ENCODE data around the gene GKN2. TPM values are rescaled to one million over a fixed set of nuclear protein-coding genes. Genes with fewer than 3 reads are reported as not detected.

GKN2 gene
- total and polyA plus RNA-seq, 7 donors, result 1.2 to 14.4 TPM; not detected in 5

DNA sequence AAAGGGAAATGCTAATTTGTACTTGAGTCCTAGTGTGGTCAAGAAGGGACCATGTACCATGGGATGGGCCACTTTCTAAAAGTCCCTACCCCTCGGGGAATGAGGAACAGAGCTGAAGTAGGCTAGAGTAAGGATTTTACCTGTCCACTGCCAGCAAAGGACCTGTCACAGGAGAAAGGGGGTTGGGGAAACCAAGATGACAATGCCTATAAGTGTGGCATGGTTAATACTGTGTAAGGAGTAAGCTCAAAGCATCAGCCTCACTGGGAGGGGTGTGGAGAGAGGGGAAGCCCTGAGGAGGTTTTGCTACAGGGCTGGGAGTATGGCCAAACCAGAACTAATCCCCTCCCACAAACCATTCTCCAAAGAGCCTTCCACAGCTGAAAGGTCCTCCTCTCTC is 15.8 kb downstream of the GKN2 start:
- WGBS, 2 donors, result 71 to 84% methylated on average over 1 of the region's 1 CpG
- H3K4me3 ChIP-seq, result no peak overlapping the region
- no peaks in the 10 kb centered on the region for H3K9me3 ChIP-seq
- H3K36me3 ChIP-seq, result no peaks in the 10 kb centered on the region
- TF ChIP-seq POLR2AphosphoS5 (IDR thresholded peaks at IDR 0.05) (no peak), EP300 (IDR thresholded peaks at IDR 0.05) (no peak), POLR2A (IDR thresholded peaks at IDR 0.05) (no peak)
- TF ChIP-seq, protein P1, sequence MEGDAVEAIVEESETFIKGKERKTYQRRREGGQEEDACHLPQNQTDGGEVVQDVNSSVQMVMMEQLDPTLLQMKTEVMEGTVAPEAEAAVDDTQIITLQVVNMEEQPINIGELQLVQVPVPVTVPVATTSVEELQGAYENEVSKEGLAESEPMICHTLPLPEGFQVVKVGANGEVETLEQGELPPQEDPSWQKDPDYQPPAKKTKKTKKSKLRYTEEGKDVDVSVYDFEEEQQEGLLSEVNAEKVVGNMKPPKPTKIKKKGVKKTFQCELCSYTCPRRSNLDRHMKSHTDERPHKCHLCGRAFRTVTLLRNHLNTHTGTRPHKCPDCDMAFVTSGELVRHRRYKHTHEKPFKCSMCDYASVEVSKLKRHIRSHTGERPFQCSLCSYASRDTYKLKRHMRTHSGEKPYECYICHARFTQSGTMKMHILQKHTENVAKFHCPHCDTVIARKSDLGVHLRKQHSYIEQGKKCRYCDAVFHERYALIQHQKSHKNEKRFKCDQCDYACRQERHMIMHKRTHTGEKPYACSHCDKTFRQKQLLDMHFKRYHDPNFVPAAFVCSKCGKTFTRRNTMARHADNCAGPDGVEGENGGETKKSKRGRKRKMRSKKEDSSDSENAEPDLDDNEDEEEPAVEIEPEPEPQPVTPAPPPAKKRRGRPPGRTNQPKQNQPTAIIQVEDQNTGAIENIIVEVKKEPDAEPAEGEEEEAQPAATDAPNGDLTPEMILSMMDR (IDR thresholded peaks at IDR 0.05), result no peak
- no peak for DNase-seq
- H3K27me3 ChIP-seq, result no peaks in the 10 kb centered on the region
- intact Hi-C loops (cut with DNase I), result no loop called here
- no peak overlapping the region for H3K27ac ChIP-seq
- H3K4me1 ChIP-seq, result peaks cover 0 to 4% (median 0%) of the 10 kb centered on the region in 4 donors

DNA sequence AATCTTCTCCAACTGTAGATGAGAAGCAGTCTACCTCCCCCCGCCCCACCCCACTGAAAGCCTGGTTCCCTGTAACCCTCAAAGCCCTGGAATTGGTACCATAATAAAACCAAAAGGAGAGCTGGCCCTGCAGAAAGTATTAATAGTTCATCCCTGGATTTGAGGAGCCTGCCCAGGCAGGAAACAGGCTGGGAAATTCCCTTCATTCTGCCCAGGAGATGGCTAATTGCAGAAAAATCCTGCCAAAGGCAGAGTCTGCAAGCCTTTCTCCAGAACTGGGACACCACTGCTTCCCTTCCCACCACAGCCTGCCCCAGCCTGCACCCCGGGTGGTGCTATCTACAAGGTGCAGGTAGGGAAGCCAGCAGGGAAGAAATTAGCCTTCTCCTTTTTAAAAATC is 16.3 kb downstream of the GKN2 start:
- H3K36me3 ChIP-seq, result no peaks in the 10 kb centered on the region
- WGBS, 2 donors, result 47 to 64% methylated on average over 2 of the region's 2 CpGs
- H3K27me3 ChIP-seq, result no peaks in the 10 kb centered on the region
- DNase-seq, result no peak
- H3K27ac ChIP-seq, result no peak overlapping the region
- no peak for TF ChIP-seq EP300 (IDR thresholded peaks at IDR 0.05)
- TF ChIP-seq POLR2A (IDR thresholded peaks at IDR 0.05), result no peak
- no peaks in the 10 kb centered on the region for H3K9me3 ChIP-seq
- intact Hi-C loops (cut with DNase I), result no loop called here
- no peak overlapping the region for H3K4me3 ChIP-seq
- peaks cover 0 to 4% (median 0%) of the 10 kb centered on the region in 4 donors for H3K4me1 ChIP-seq

DNA sequence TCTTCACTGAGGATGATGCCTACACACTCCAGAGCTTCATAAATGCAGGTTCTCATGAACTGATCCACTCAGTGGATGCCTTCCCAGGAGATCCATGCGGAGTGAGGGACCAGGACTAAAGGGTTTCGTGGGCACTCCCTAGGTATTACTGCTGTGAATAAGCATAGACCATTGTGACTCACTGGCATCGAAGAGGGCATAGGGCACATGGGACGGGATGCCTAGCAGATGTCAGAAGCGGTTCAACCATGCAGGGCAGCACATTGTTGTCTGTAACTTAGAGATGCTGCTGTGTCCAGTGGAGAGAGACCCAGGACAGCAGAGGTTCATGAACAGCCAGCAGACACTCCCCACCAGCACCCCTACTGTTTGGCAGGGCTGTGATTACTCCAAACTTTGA is 17.2 kb downstream of the GKN2 start:
- Histone ChIP-seq H3K36me3 (no peaks in the 10 kb centered on the region), H3K4me3 (no peak overlapping the region), H3K4me1 (peaks cover 0 to 4% (median 0%) of the 10 kb centered on the region in 4 donors), H3K27ac (no peak overlapping the region), H3K27me3 (no peaks in the 10 kb centered on the region), H3K9me3 (no peaks in the 10 kb centered on the region)
- intact Hi-C loops (cut with DNase I), result no loop called here
- 93 to 94% methylated on average over 5 of the region's 5 CpGs for WGBS, 2 donors
- DNase-seq, result no peak
- TF ChIP-seq POLR2AphosphoS5 (IDR thresholded peaks at IDR 0.05) (no peak), POLR2A (IDR thresholded peaks at IDR 0.05) (no peak), EP300 (IDR thresholded peaks at IDR 0.05) (no peak)
- TF ChIP-seq, protein P1 (IDR thresholded peaks at IDR 0.05), result no peak

DNA sequence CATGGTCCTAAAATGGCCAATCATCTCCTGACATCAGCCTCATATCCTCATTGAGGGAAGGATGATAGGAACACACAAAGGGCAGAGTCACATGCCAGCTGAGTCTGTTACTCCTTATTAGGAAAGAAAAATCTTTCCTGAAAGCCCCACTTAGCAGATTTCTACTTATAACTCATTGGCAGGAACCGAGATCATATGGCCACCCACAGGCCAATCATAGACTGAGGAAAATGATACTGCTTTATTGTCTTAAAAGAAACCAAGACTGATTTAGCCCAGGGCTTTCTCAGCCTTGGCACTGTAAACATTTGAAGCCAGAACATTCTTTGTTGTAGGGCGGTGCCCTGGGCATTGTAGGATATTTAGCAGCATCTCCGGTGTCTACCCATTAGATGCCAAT is 18.7 kb downstream of the GKN2 start:
- Histone ChIP-seq H3K9me3 (no peaks in the 10 kb centered on the region), H3K36me3 (no peaks in the 10 kb centered on the region), H3K27ac (no peak overlapping the region), H3K4me3 (no peak overlapping the region), H3K27me3 (no peaks in the 10 kb centered on the region), H3K4me1 (peaks cover 0 to 4% (median 0%) of the 10 kb centered on the region in 4 donors)
- DNase-seq, result no peak
- 85 to 88% methylated on average over 3 of the region's 3 CpGs for WGBS, 2 donors
- intact Hi-C loops (cut with DNase I), result no loop called here
- TF ChIP-seq POLR2A (IDR thresholded peaks at IDR 0.05), result no peak
- TF ChIP-seq, protein P1 (IDR thresholded peaks at IDR 0.05), result no peak
- no peak for TF ChIP-seq EP300 (IDR thresholded peaks at IDR 0.05)
- no peak for TF ChIP-seq POLR2AphosphoS5 (IDR thresholded peaks at IDR 0.05)

DNA sequence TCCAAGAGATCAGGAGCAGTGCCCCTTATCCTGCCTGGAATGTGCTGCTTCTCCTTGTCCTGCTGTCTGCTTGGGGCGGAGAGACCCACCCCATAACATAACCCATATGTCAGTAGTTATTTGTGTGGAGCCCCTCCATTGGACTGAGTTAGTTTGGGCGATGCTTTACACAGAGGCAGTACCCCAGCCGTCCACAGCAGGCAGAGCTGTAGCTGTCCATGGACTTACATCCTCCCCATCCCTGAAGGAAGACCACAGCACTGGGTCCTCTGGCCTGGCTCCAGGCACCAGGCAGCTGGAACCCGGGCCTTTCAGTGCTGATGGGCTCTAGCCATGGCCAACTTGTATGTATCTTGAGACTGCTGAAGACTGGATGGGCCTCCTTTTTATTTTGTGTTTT is 20.3 kb downstream of the GKN2 start:
- Histone ChIP-seq H3K9me3 (no peaks in the 10 kb centered on the region), H3K4me1 (peaks cover 0 to 4% (median 0%) of the 10 kb centered on the region in 4 donors), H3K36me3 (no peaks in the 10 kb centered on the region), H3K27me3 (no peaks in the 10 kb centered on the region), H3K4me3 (no peak overlapping the region), H3K27ac (no peak overlapping the region)
- no peak for DNase-seq
- WGBS, 2 donors, result 89 to 90% methylated on average over 4 of the region's 4 CpGs
- intact Hi-C loops (cut with DNase I), result no loop called here
- TF ChIP-seq POLR2A (IDR thresholded peaks at IDR 0.05), result no peak
- TF ChIP-seq, protein P1 (IDR thresholded peaks at IDR 0.05), result no peak
- no peak for TF ChIP-seq EP300 (IDR thresholded peaks at IDR 0.05)
- TF ChIP-seq POLR2AphosphoS5 (IDR thresholded peaks at IDR 0.05), result no peak
